ENCODE data around the gene AFDN. TPM values are rescaled to one million over a fixed set of nuclear protein-coding genes. Genes with fewer than 3 reads are reported as not detected.
"Not testable (repeated sequence)": the region's sequence is repeated elsewhere in the genome, so short reads cannot be mapped to it uniquely, and the experiment has no call there.

Gene AFDN
- polyA plus RNA-seq, 6 donors from 2014 or later = 0.71 to 5.4 (median 2.6) TPM

DNA sequence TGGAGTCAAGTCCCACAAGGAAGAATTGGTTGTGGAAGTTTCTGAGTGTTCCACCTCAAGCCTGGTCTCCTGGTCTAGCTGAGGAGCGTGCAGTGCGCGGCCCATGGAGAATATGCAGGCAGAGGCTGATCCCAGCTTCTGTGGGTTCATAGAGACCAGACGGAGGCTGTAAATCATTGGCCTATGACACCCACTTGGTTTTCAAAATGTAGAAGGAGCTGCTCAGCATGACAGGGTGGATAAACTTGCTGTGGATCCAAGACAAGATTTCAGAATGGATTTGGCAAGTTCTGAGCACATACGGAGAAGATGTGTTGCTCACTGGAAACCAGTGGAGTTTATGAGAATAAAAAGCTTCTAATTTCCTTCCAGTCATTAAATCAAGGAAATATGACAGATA is 171.5 kb downstream of the AFDN start:
- Mint-ChIP-seq H3K9me3 (peaks cover 0 to 6% (median 3%) of the 10 kb centered on the region in 7 donors), H3K27ac (no peak overlapping the region), H3K4me1 (peaks cover 0 to 8% (median 0%) of the 10 kb centered on the region in 3 donors), H3K27me3 (peaks cover 5 to 12% (median 11%) of the 10 kb centered on the region in 3 donors), H3K36me3 (no peaks in the 10 kb centered on the region), H3K4me3 (no peak overlapping the region)
- DNase-seq (no peak), ATAC-seq (ENCODE audit: low read depth in 2 of 2) (no peak)

DNA sequence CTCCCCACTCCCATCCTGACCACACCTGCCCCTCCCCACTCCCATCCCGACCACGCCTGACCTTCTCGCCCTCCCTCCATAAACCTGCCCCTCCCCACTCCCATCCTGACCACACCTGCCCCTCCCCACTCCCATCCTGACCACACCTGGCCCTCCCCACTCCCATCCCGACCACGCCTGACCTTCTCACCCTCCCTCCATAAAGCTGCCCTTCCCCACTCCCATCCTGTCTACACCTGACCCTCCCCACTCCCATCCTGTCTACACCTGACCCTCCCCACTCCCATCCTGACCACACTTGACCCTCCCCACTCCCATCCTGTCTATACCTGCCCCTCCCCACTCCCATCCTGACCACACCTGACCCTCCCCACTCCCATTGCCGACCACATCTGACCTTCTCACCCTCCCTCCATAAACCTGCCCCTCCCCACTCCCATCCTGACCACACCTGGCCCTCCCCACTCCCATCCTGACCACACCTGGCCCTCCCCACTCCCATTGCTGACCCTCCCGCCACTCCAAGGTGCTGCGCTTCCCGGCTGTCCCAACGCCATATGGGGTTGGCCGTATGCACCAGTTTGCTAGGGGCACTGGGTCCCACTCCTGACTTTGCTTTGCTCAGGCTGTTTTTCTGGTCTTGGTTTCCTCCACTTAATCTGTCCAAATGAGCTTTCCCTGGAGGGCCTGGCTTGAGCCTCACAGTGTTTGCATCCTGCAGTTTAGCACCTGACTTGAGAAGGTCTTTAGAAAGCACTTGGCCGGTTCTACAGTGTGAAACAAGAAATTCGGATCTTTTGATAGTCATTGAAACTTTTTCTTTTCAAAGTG is 173.7 kb downstream of the AFDN start:
- DNase-seq (no peak), ATAC-seq (ENCODE audit: low read depth in 2 of 2) (no peak)
- no peaks in the 10 kb centered on the region for H3K36me3 Mint-ChIP-seq
- no peak overlapping the region for H3K4me3 Mint-ChIP-seq
- H3K27me3 Mint-ChIP-seq = peaks cover 5 to 12% (median 11%) of the 10 kb centered on the region in 3 donors
- peaks cover 0 to 8% (median 3%) of the 10 kb centered on the region in 7 donors for H3K9me3 Mint-ChIP-seq
- no peaks in the 10 kb centered on the region for H3K4me1 Mint-ChIP-seq
- no peak overlapping the region for H3K27ac Mint-ChIP-seq

DNA sequence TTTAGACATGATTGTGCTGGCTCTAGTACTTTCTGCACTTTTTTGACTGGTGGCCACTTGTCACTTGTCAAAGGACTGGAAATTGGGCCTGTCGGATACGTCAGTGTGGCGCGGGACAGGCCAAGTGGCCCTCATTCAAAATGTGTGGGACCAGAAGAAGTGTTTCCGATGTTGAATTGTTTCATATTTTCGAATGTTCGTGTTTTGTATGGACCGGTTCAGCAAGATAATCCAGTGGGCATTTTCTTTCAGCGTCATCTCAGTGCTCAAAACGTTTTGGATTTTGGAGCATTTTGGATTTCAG is 174.3 kb downstream of the AFDN start:
- H3K4me3 Mint-ChIP-seq = no peak overlapping the region
- no peak for ATAC-seq (ENCODE audit: low read depth in 2 of 2)
- no peak for DNase-seq
- H3K4me1 Mint-ChIP-seq = no peaks in the 10 kb centered on the region
- no peaks in the 10 kb centered on the region for H3K36me3 Mint-ChIP-seq
- H3K27me3 Mint-ChIP-seq = peaks cover 5 to 12% (median 11%) of the 10 kb centered on the region in 3 donors
- peaks cover 0 to 8% (median 3%) of the 10 kb centered on the region in 7 donors for H3K9me3 Mint-ChIP-seq
- H3K27ac Mint-ChIP-seq = no peak overlapping the region

DNA sequence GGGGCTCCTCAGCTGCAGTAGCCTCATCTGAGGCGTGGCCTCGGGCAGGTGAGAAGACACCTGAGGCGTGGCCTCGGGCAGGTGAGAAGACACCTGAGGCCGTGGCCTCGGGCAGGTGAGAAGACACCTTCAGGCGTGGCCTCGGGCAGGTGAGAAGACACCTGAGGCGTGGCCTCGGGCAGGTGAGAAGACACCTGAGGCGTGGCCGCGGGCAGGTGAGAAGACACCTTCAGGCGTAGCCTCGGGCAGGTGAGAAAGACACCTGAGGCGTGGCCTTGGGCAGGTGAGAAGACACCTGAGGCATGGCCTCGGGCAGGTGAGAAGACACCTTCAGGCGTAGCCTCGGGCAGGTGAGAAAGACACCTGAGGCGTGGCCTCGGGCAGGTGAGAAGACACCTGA is 174.8 kb downstream of the AFDN start:
- not testable (repeated sequence) for ATAC-seq (ENCODE audit: low read depth in 2 of 2); DNase-seq; H3K9me3 Mint-ChIP-seq; H3K27ac Mint-ChIP-seq; H3K4me1 Mint-ChIP-seq; H3K36me3 Mint-ChIP-seq
- peaks cover 5 to 11% (median 7%) of the 10 kb centered on the region in 3 donors for H3K27me3 Mint-ChIP-seq
- peak overlapping the region in 1 of 8 donors; percentile 25 for H3K4me3 Mint-ChIP-seq

DNA sequence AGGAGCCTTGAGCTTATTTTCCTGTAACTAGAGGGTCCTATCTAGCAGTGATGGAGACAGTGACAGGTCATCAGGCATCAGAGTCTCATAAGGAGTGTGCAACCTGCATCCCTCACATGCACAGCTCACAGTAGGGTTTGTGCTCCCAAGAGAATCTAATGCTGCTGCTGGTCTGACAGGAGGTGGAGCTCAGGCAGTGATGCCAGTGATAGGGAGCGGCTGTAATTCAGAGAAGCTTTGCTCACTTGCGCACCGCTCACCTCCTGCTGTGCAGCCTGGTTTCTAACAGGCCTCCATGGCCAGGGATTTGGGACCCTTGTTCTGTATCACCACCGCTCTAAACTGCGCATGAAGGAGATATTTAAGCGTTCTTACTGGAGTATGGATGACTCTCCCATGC is 176.1 kb downstream of the AFDN start:
- no peak for DNase-seq
- H3K4me1 Mint-ChIP-seq = no peaks in the 10 kb centered on the region
- H3K36me3 Mint-ChIP-seq = no peaks in the 10 kb centered on the region
- H3K9me3 Mint-ChIP-seq = peaks cover 0 to 8% (median 2%) of the 10 kb centered on the region in 7 donors
- no peak for ATAC-seq (ENCODE audit: low read depth in 2 of 2)
- no peak overlapping the region for H3K4me3 Mint-ChIP-seq
- H3K27me3 Mint-ChIP-seq = peaks cover 5 to 7% (median 5%) of the 10 kb centered on the region in 3 donors
- H3K27ac Mint-ChIP-seq = no peak overlapping the region

DNA sequence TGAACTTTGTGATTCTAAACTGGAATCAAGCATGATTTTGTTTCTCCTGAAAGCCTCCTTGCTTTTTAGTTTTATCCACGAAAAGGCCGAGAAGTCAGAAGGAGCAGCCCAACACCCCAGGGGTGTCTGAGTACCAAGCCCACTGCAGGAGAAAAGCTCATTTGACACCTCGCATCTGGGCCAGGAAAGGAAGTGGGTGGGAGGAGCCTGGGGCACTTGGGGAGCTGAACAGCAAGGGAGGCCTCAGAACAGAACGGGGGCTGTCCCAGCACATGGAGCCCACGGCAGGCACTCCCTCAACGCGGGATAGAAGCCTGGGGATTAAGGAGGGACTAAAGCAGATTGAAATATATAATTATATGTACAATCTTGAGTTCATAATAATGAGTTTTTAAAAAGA is 177.3 kb downstream of the AFDN start:
- no peaks in the 10 kb centered on the region for H3K36me3 Mint-ChIP-seq
- peaks cover 4 to 12% (median 7%) of the 10 kb centered on the region in 7 donors for H3K9me3 Mint-ChIP-seq
- no peak overlapping the region for H3K4me3 Mint-ChIP-seq
- H3K27ac Mint-ChIP-seq = no peak overlapping the region
- DNase-seq (no peak), ATAC-seq (ENCODE audit: low read depth in 2 of 2) (no peak)
- H3K27me3 Mint-ChIP-seq = no peaks in the 10 kb centered on the region
- H3K4me1 Mint-ChIP-seq = no peaks in the 10 kb centered on the region

DNA sequence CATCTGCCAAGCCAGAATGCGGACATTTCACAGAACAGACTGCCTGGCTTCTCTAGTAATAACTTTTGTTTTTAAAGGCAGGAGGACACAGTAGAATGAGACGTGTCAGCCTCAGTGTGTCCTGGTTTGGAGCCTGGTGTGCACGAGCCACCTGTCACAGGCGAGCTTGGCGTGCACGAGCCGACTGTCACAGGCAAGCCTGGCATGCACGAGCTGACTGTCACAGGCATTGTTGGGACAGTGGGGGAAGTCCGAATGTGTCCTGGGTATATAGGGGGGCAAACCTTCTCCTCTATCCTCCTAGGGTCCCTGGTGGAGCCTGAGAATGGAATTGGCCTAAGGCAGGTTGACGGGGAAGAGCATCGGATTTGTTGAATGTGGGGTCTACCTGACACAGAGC is 178.2 kb downstream of the AFDN start:
- Mint-ChIP-seq H3K4me1 (no peaks in the 10 kb centered on the region), H3K36me3 (no peaks in the 10 kb centered on the region), H3K27ac (no peak overlapping the region), H3K4me3 (no peak overlapping the region), H3K27me3 (no peaks in the 10 kb centered on the region), H3K9me3 (peaks cover 4 to 21% (median 14%) of the 10 kb centered on the region in 7 donors)
- DNase-seq (no peak), ATAC-seq (ENCODE audit: low read depth in 2 of 2) (no peak)

DNA sequence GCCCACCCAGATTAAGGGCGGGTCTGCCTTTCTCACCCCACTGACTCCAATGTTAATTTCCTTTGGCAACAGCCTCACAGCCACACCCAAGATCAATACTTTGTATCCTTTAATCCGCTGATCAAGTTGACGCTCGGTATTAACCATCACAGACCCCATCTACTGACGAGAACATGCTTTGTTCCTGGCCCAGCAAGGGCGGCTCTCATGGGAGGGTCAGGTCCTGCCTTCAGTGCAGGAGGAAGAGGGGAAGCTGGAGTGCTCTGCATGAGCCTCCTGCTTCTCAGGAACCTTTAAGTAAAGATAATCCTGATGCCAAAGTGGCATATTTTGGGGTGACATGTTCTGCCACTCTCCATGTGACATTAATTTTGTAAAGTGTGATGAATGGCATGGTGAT is 179.1 kb downstream of the AFDN start:
- Mint-ChIP-seq H3K4me1 (no peaks in the 10 kb centered on the region), H3K27me3 (no peaks in the 10 kb centered on the region), H3K4me3 (no peak overlapping the region), H3K36me3 (peaks cover 0 to 8% of the 10 kb centered on the region in 2 donors), H3K9me3 (peaks cover 7 to 29% (median 16%) of the 10 kb centered on the region in 7 donors), H3K27ac (no peak overlapping the region)
- no peak for ATAC-seq (ENCODE audit: low read depth in 2 of 2)
- DNase-seq = no peak

DNA sequence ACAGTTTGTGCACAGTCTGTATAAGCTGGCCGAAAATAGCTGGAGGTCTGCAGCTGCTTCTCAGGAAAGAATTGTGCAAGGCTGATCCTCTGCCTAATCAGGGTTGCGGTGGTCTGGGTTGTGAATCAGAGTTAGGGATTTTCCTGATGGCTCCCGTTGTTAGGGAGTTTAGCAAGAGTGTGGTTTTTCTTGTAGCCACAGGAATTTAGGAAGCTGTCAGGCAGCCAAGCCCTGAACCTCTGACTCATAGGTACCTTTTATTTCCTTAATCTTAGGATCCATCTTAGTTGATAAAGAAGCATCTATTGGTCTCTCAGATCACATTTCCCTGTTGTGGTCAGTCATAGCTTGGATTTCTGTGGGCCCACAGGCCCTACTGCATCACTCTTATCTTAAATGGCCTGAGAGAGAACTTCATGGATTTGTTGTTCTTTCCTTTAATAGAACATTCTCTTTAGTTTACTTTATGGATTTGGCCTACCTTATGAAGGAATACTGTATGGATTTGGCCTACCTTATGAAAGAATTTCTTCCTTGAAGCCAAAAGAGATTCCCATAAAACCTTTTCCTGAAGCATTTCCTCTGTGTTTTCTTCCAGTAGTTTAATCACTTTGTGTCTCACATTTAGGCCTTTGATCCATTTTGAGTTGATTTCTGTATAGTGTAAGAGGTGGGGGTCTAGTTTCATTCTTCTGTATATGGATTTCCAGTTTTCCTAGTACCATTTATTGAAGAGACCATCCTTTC is 181.1 kb downstream of the AFDN start:
- peaks cover 14 to 49% (median 33%) of the 10 kb centered on the region in 7 donors for H3K9me3 Mint-ChIP-seq
- no peaks in the 10 kb centered on the region for H3K27me3 Mint-ChIP-seq
- ATAC-seq (ENCODE audit: low read depth in 2 of 2) (no peak), DNase-seq (no peak)
- no peak overlapping the region for H3K4me3 Mint-ChIP-seq
- H3K4me1 Mint-ChIP-seq = no peaks in the 10 kb centered on the region
- H3K27ac Mint-ChIP-seq = no peak overlapping the region
- peaks cover 6 to 23% of the 10 kb centered on the region in 2 donors for H3K36me3 Mint-ChIP-seq

DNA sequence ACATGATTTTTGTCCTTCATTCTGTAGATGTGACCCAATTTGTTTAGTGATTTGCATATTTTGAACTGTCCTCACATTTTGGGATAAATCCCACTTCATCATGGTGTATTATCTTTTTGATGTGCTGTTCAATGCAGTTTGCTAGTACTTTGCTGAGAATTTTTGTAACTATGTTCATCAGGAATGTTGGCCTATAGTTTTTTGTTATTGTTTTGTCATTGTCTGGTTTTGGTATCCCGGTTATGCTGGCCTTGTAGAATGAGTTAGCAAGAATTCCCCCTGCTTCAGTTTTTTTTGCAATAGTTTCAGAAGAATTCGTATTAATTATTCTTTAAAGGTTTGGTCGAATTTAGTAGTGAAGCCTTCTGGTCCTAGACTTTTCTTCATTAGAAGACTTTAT is 182.6 kb downstream of the AFDN start:
- ATAC-seq (ENCODE audit: low read depth in 2 of 2) (no peak), DNase-seq (no peak)
- Mint-ChIP-seq H3K36me3 (peaks cover 6 to 23% of the 10 kb centered on the region in 2 donors), H3K27me3 (no peaks in the 10 kb centered on the region), H3K27ac (no peak overlapping the region), H3K4me3 (peak overlapping the region in 1 of 8 donors; percentile 2), H3K9me3 (peaks cover 19 to 58% (median 35%) of the 10 kb centered on the region in 7 donors), H3K4me1 (no peaks in the 10 kb centered on the region)

DNA sequence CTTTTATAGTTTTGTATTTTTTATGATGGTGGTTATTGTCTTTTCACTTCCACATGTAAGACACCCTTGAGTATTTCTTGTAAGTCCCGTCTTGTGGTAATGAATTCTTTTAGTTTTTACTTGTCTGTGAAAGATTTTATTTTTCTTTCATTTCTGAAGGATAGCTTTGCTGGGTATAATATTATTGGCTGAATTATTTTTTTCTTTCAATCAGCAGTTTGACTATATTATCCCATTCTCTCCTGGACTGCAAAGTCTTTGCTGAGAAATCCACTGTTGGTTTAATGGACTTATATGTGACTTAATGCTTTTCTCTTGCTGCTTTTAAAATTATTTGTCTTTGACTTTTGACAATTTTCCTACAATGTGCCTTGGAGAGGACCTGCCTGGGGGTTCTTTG is 184.6 kb downstream of the AFDN start:
- no peak for ATAC-seq (ENCODE audit: low read depth in 2 of 2)
- Mint-ChIP-seq H3K27ac (no peak overlapping the region), H3K36me3 (peaks cover 6 to 23% of the 10 kb centered on the region in 2 donors), H3K4me3 (no peak overlapping the region), H3K27me3 (no peaks in the 10 kb centered on the region), H3K9me3 (peaks cover 15 to 73% (median 37%) of the 10 kb centered on the region in 7 donors), H3K4me1 (no peaks in the 10 kb centered on the region)
- no peak for DNase-seq

DNA sequence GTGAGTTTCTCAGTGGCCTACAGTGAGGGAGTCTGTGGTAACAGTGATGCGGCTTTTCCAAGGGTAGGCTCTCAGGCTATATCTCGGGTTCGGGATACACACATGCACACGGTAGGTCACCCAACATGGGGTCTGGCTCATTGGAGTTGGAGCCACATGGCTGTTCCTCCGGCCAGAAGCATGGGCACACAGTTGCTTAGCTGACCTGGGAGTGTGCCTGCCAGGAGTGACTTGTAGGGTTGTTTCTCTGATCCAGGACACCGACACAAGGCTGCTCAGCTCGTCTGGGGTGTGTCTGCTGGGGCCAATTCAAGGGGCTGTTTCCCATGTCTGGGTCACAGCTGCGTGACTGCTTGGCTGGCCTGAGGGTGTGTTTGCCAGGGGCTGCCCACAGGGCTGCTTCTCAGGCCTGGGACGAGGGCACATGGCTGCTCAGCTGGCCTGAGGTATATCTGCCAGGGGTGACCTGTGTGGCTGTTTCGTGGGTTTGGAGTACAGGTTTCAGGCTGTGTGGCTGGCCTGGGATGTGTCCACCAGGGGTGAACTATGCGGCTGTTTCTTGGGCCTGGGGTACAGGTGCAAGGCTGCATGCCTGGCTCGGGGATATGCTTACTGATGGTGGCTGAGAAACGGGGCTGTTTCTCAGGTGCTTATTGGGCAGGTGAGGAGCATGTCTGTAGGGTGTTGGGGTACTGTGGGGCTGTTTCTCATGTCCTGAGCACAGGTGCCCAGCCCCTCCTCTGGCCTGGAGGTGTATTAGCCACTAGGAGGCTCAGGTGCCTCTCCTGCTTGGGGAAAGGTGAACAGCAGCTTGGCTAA is 185.9 kb downstream of the AFDN start:
- peaks cover 6 to 23% of the 10 kb centered on the region in 2 donors for H3K36me3 Mint-ChIP-seq
- no peaks in the 10 kb centered on the region for H3K27me3 Mint-ChIP-seq
- H3K4me3 Mint-ChIP-seq = no peak overlapping the region
- no peaks in the 10 kb centered on the region for H3K4me1 Mint-ChIP-seq
- peaks cover 15 to 75% (median 36%) of the 10 kb centered on the region in 7 donors for H3K9me3 Mint-ChIP-seq
- no peak for DNase-seq
- ATAC-seq (ENCODE audit: low read depth in 2 of 2) = no peak
- no peak overlapping the region for H3K27ac Mint-ChIP-seq

DNA sequence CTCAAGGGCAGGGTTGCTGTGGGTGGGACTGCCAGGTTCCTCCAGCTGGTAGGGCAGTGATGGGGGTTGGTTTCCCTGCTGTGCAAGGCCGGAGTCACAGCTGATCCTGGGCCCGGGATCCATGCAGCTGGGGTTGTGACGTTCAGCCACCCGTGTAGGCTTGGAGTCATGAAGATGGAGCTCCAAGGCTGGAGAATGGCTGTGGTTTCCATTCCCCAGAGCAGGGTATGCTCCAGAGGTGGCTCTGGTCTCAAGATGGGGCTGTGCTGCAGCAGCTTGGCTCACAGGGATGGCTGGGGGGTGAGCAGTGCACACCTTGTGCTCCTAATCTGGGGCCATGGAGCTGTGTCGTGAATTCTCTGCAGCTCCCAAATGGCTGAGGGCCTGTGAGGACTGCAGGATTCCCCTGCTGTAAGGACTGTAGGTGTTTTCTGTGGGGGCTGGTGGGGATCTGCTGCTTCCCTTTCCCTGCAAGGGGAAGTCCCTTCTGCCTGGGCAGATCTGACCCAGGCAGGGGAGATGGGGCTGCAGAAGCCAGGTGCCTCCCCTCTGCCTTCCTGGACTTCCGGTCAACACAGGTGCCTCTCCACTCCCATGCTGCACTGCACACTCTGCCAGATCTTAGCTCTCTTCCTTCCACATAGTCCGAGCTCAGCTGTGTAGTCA is 186.7 kb downstream of the AFDN start:
- H3K27me3 Mint-ChIP-seq = no peaks in the 10 kb centered on the region
- peaks cover 15 to 70% (median 35%) of the 10 kb centered on the region in 7 donors for H3K9me3 Mint-ChIP-seq
- H3K4me1 Mint-ChIP-seq = no peaks in the 10 kb centered on the region
- H3K36me3 Mint-ChIP-seq = peaks cover 6 to 23% of the 10 kb centered on the region in 2 donors
- DNase-seq (no peak), ATAC-seq (ENCODE audit: low read depth in 2 of 2) (no peak)
- H3K4me3 Mint-ChIP-seq = no peak overlapping the region
- H3K27ac Mint-ChIP-seq = no peak overlapping the region
